Esophagus squamous epithelium (tissue), 4 donors: Measurements from ENCODE around the gene PRKAA2.

ENCODE experiments used
- POLR2A ChIP-seq, 4 donors: fragments of 450-650 bp; IDR thresholded peaks; one replicate each; pipeline ENCODE4 v1.6.1; 2017; ENCODE audit warnings: antibody characterized with exemption in 4 of 4, mild to moderate bottlenecking in 4 of 4, moderate library complexity in 3 of 4
- TF ChIP-seq, protein P1 (sequence below), 6 experiments: fragments of 450-650 bp in 4 of 6; fragments of 200-600 bp in 2 of 6; sonication (generic) in 2 of 6; IDR thresholded peaks; one replicate each; pipeline ENCODE4 v1.5.1; 2016 to 2019; ENCODE audit warnings: antibody characterized with exemption in 6 of 6, mild to moderate bottlenecking in 4 of 6, moderate library complexity in 4 of 6

GRCh38 chr1:56696663-56697062 lies 51.5 kb downstream of the PRKAA2 start:
- TF ChIP-seq, protein P1, sequence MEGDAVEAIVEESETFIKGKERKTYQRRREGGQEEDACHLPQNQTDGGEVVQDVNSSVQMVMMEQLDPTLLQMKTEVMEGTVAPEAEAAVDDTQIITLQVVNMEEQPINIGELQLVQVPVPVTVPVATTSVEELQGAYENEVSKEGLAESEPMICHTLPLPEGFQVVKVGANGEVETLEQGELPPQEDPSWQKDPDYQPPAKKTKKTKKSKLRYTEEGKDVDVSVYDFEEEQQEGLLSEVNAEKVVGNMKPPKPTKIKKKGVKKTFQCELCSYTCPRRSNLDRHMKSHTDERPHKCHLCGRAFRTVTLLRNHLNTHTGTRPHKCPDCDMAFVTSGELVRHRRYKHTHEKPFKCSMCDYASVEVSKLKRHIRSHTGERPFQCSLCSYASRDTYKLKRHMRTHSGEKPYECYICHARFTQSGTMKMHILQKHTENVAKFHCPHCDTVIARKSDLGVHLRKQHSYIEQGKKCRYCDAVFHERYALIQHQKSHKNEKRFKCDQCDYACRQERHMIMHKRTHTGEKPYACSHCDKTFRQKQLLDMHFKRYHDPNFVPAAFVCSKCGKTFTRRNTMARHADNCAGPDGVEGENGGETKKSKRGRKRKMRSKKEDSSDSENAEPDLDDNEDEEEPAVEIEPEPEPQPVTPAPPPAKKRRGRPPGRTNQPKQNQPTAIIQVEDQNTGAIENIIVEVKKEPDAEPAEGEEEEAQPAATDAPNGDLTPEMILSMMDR (IDR thresholded peaks at IDR 0.05) = no peak
- TF ChIP-seq POLR2A (IDR thresholded peaks at IDR 0.05) = no peak
